IMR-90 (cell line): ENCODE measurements around the gene PNRC2. TPM values are rescaled to one million over a fixed set of nuclear protein-coding genes. Genes with fewer than 3 reads are reported as not detected.

Experiments
- ATAC-seq: fragments of 200-7000 bp; cut with Tn5 transposase; 2 replicates; pipeline ENCODE4 v1.9.1; 2020; ENCODE audit warnings: low read depth, mild to moderate bottlenecking, moderate library complexity
- BruUV-seq: library from RNA; stranded (reverse); fragments of 400-500 nt; replicated peaks from 2 replicates; lab custom pipeline; 2021; lab: Mats Ljungman, UMichigan
- CTCF ChIA-PET: fragments of 300-600 bp; formaldehyde crosslinking; extraction: SDS; loops from one replicate; lab custom pipeline; 2021; ENCODE audit warnings: antibody characterized with exemption; lab: Yijun Ruan, JAX
- POLR2A ChIA-PET: fragments of 300-600 bp; sonication (Branson Sonifier 250); formaldehyde crosslinking; loops from one replicate; lab custom pipeline; 2022; ENCODE audit warnings: antibody characterized with exemption; ENCODE audit not compliant: unreplicated experiment; lab: Charles Lee
- DNase-seq: peaks from one replicate; pipeline ENCODE4 v3.0.0; 2013
- H2AFZ ChIP-seq: replicated peaks from 2 replicates; pipeline ENCODE3; 2013; ENCODE audit warnings: low read length, mild to moderate bottlenecking; ENCODE audit not compliant: poor library complexity
- H2AK5ac ChIP-seq: 2 replicates; pipeline ENCODE4 v1.6.1; 2013; ENCODE audit warnings: low read depth, low read length, inconsistent platforms
- H2AK9ac ChIP-seq: replicated peaks from 2 replicates; pipeline ENCODE3; 2013; ENCODE audit warnings: mild to moderate bottlenecking, low read depth, low read length, moderate library complexity; ENCODE audit not compliant: poor library complexity
- H2BK120ac ChIP-seq: 2 replicates; pipeline ENCODE4 v1.6.1; 2013; ENCODE audit warnings: low read depth, low read length, inconsistent platforms
- H2BK15ac ChIP-seq: 3 replicates; pipeline ENCODE4 v1.6.1; 2013; ENCODE audit warnings: low read depth, low read length, inconsistent platforms
- H2BK20ac ChIP-seq: 2 replicates; pipeline ENCODE4 v1.6.1; 2013; ENCODE audit warnings: low read depth, mild to moderate bottlenecking, inconsistent platforms, low read length, moderate library complexity
- H2BK5ac ChIP-seq: 2 replicates; pipeline ENCODE4 v1.6.1; 2013; ENCODE audit warnings: mild to moderate bottlenecking, low read depth, low read length, inconsistent platforms; ENCODE audit not compliant: poor library complexity, severe bottlenecking
- H3K14ac ChIP-seq: replicated peaks from 2 replicates; pipeline ENCODE4 v1.6.1; 2013; ENCODE audit warnings: low read depth, low read length, inconsistent platforms
- H3K18ac ChIP-seq: 2 replicates; pipeline ENCODE4 v1.6.1; 2013; ENCODE audit warnings: low read depth, low read length, control low read depth
- H3K23ac ChIP-seq: 2 replicates; pipeline ENCODE4 v1.6.1; 2013; ENCODE audit warnings: low read depth, low read length, inconsistent platforms
- H3K27ac ChIP-seq: 2 replicates; pipeline ENCODE4 v1.5.1; 2013; ENCODE audit warnings: mild to moderate bottlenecking, control low read depth, low read length; ENCODE audit not compliant: insufficient read depth
- H3K27me3 ChIP-seq: 2 replicates; pipeline ENCODE4 v1.6.1; 2013; ENCODE audit warnings: low read length; ENCODE audit not compliant: control insufficient read depth, insufficient read depth
- H3K36me3 ChIP-seq: 2 replicates; pipeline ENCODE4 v1.6.1; 2013; ENCODE audit warnings: low read length, mixed read lengths; ENCODE audit not compliant: control insufficient read depth, insufficient read depth
- H3K4ac ChIP-seq: 2 replicates; pipeline ENCODE4 v1.6.1; 2013; ENCODE audit warnings: low read depth, low read length, inconsistent platforms
- H3K4me1 ChIP-seq: 2 replicates; pipeline ENCODE4 v1.6.1; 2013; ENCODE audit warnings: low read length, mixed read lengths; ENCODE audit not compliant: control insufficient read depth, insufficient read depth
- H3K4me2 ChIP-seq: 2 replicates; pipeline ENCODE4 v1.6.1; 2013; ENCODE audit warnings: low read depth, mild to moderate bottlenecking, control low read depth, low read length, moderate library complexity
- H3K4me3 ChIP-seq: 2 replicates; pipeline ENCODE4 v1.5.1; 2013; ENCODE audit warnings: low read depth, mild to moderate bottlenecking, control low read depth, low read length, moderate library complexity; ENCODE audit not compliant: insufficient read depth
- H3K56ac ChIP-seq: 2 replicates; pipeline ENCODE4 v1.6.1; 2013; ENCODE audit warnings: low read length, inconsistent platforms; ENCODE audit not compliant: insufficient read depth; ENCODE audit errors: extremely low read depth
- H3K79me1 ChIP-seq, 2 experiments: 2 replicates each; pipeline ENCODE4 v1.6.1; 2013; ENCODE audit warnings: low read length in 2 of 2, inconsistent platforms in 1 of 2, low read depth in 1 of 2
- H3K9ac ChIP-seq: 2 replicates; pipeline ENCODE4 v1.6.1; 2013; ENCODE audit warnings: low read depth, low read length, control low read depth
- H3K9me1 ChIP-seq: 2 replicates; pipeline ENCODE4 v1.6.1; 2013; ENCODE audit warnings: low read length, inconsistent platforms; ENCODE audit not compliant: insufficient read depth
- H3K9me3 ChIP-seq: 2 replicates; pipeline ENCODE4 v1.6.1; 2013; ENCODE audit warnings: low read length; ENCODE audit not compliant: control insufficient read depth, insufficient read depth
- H4K20me1 ChIP-seq: 2 replicates; pipeline ENCODE4 v1.6.1; 2013; ENCODE audit warnings: low read length, inconsistent platforms; ENCODE audit not compliant: insufficient read depth
- H4K5ac ChIP-seq: 2 replicates; pipeline ENCODE4 v1.6.1; 2013; ENCODE audit warnings: mild to moderate bottlenecking, low read depth, low read length, control low read depth
- H4K8ac ChIP-seq, 2 experiments: 2 replicates each; pipeline ENCODE4 v1.6.1; 2013; ENCODE audit warnings: low read depth in 2 of 2, low read length in 2 of 2, control low read depth in 1 of 2, inconsistent platforms in 1 of 2
- H4K91ac ChIP-seq: 2 replicates; pipeline ENCODE4 v1.6.1; 2013; ENCODE audit warnings: low read depth, low read length, inconsistent platforms; ENCODE audit not compliant: insufficient read depth
- RAD21 ChIP-seq: IDR thresholded peaks from 2 replicates; pipeline ENCODE4 v1.6.1; 2012; ENCODE audit warnings: low read length, improper control_type of control experiment
- WGBS, 2 experiments: methylation state at CpG; one replicate each; pipeline versions ENCODE4 v1.1.5 to v1.1.7; 2013; ENCODE audit warnings: missing lambda C conversion rate in 2 of 2; ENCODE audit not compliant: insufficient read length in 1 of 2; ENCODE audit errors: extremely low coverage in 2 of 2; 5-methylcytosine and 5-hydroxymethylcytosine counted together
- dilution Hi-C: fragments of 300-500 bp; cut with HindIII; formaldehyde crosslinking; loops from one replicate; pipeline ENCODE4 v1.14.3; 2018; ENCODE audit warnings: low sequenced_read_pairs; ENCODE audit not compliant: unreplicated experiment
- in situ Hi-C: fragments of 300-500 bp; cut with MboI; formaldehyde crosslinking; loops from 3 replicates; pipeline ENCODE4 v1.14.3; 2019; ENCODE audit warnings: low sequenced_read_pairs, inconsistent platforms, mixed read lengths
- intact Hi-C: fragments of 100-400 bp; cut with micrococcal nuclease; formaldehyde crosslinking; loops from 2 replicates; pipeline ENCODE4 v1.10.0; 2022
- polyA plus RNA-seq, 3 experiments: library from polyadenylated mRNA; depleted of rRNA; stranded (reverse); fragments of >200 nt; gene quantifications; 2 replicates each; pipeline ENCODE4 v1.2.3, GENCODE V29; 2012; ENCODE audit warnings: low replicate concordance in 1 of 3
- total RNA-seq: library from RNA; depleted of rRNA; stranded (reverse); fragments of >200 nt; gene quantifications from 2 replicates; pipeline ENCODE4 v1.2.3, GENCODE V29; 2012

The PNRC2 gene
- total and polyA plus RNA-seq, 2 of the 4 experiments (the other 2 are of a cell fraction) = 50.6 to 76.0 TPM

- H2AK9ac ChIP-seq = no peak overlapping the region
- no peak overlapping the region for H3K27ac ChIP-seq
- H2BK120ac ChIP-seq = no peak overlapping the region
- no peak overlapping the region for H4K5ac ChIP-seq
- no peak overlapping the region for H4K91ac ChIP-seq
- no peaks in the 10 kb centered on the region for H4K20me1 ChIP-seq
- H3K9ac ChIP-seq = no peak overlapping the region
- H3K9me3 ChIP-seq = no peaks in the 10 kb centered on the region
- ChIA-PET POLR2A (no interaction called here), CTCF (no interaction called here)
- H3K14ac ChIP-seq = no peak overlapping the region
- no peak overlapping the region for H2AK5ac ChIP-seq
- DNase-seq (no peak), ATAC-seq (no peak)
- no peak overlapping the region for H2BK20ac ChIP-seq
- H3K9me1 ChIP-seq = 0 out of 2 replicates have a peak, but pooled peaks cover 4% of the 10 kb centered on the region
- no peak overlapping the region for H4K8ac ChIP-seq
- no peak for TF ChIP-seq RAD21
- H3K4me1 ChIP-seq = no peaks in the 10 kb centered on the region
- no TSS peak for BruUV-seq
- dilution Hi-C loops (no loop called here), in situ Hi-C loops (no loop called here), intact Hi-C loops (no loop called here)
- no peak overlapping the region for H2AFZ ChIP-seq
- H2BK15ac ChIP-seq = no peak overlapping the region
- no CpG with 5 or more reads among the region's 8 CpGs for WGBS, 2 experiments
- H3K56ac ChIP-seq = no peak overlapping the region
- no peak overlapping the region for H3K18ac ChIP-seq
- H3K79me1 ChIP-seq = no peaks in the 10 kb centered on the region
- H3K4me2 ChIP-seq = no peak overlapping the region
- no peak overlapping the region for H3K23ac ChIP-seq
- peaks cover 32% of the 10 kb centered on the region for H3K27me3 ChIP-seq
- H3K36me3 ChIP-seq = no peaks in the 10 kb centered on the region
- no peak overlapping the region for H3K4ac ChIP-seq
- no peak overlapping the region for H2BK5ac ChIP-seq
- no peak overlapping the region for H3K4me3 ChIP-seq
These were observed 47.7 kb upstream of the PNRC2 start for GRCh38 chr1:23911921-23912320.
